ENCODE results near the gene FBXO3.

- no peak for TF ChIP-seq CTCF (IDR thresholded peaks at IDR 0.05)
- TF ChIP-seq POLR2AphosphoS5 (IDR thresholded peaks at IDR 0.05; ENCODE audit: insufficient read depth in 1 of 2, low read depth in 1 of 2): no peak
- no peak for TF ChIP-seq POLR2A (IDR thresholded peaks at IDR 0.05)
Observed at GRCh38 chr11:33747979-33748378, 26.3 kb downstream of the FBXO3 start.
